Loucy (cell line): ENCODE data around the gene MDM4.

Source experiments
- EZH2phosphoT487 ChIP-seq: fragments of 200-600 bp; IDR thresholded peaks from 2 replicates; pipeline ENCODE4 v1.6.1; 2018; ENCODE audit warnings: antibody characterized with exemption, mild to moderate bottlenecking, moderate library complexity, borderline replicate concordance
- TF ChIP-seq, protein P1 (sequence below): fragments of 200-600 bp; sonication (generic); conservative IDR thresholded peaks from 2 replicates; pipeline ENCODE4 v1.5.1; 2014; ENCODE audit warnings: mild to moderate bottlenecking, antibody characterized with exemption, low read length

DNA sequence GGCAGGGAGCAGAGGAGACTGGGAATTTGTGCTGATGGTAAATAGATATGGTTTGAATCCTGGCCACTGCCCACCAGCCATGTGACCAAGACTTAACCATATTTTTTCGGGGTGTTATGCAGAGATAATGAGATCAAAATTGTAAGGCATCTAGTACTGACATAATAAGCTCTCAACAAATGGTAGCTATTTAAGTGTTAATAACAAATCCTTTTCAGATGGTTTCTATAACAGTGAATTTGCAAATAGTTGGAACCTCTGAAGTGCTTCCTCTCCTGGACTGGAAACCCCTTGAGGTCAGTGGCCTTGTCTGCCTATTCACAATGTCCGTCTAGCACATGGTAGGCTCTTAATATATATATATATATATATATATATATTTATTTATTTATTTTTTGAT, 64.7 kb downstream of the MDM4 start:
- TF ChIP-seq, protein P1, sequence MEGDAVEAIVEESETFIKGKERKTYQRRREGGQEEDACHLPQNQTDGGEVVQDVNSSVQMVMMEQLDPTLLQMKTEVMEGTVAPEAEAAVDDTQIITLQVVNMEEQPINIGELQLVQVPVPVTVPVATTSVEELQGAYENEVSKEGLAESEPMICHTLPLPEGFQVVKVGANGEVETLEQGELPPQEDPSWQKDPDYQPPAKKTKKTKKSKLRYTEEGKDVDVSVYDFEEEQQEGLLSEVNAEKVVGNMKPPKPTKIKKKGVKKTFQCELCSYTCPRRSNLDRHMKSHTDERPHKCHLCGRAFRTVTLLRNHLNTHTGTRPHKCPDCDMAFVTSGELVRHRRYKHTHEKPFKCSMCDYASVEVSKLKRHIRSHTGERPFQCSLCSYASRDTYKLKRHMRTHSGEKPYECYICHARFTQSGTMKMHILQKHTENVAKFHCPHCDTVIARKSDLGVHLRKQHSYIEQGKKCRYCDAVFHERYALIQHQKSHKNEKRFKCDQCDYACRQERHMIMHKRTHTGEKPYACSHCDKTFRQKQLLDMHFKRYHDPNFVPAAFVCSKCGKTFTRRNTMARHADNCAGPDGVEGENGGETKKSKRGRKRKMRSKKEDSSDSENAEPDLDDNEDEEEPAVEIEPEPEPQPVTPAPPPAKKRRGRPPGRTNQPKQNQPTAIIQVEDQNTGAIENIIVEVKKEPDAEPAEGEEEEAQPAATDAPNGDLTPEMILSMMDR = no peak
- TF ChIP-seq EZH2phosphoT487 = no peak
